ENCODE results near the gene ACTR5.

Gene ACTR5

GRCh38 chr20:38818113-38819065 lies 70.1 kb downstream of the ACTR5 start:
- TF ChIP-seq CTCF (IDR thresholded peaks at IDR 0.05; ENCODE audit: insufficient read depth, low read depth, low read length, missing control alignments), result no peak
- no peak for DNase-seq (ENCODE audit: low read depth)
- H3K4me3 ChIP-seq (ENCODE audit: low read length), result no peak overlapping the region

All from epithelial cell of esophagus (primary cell).